KOPT-K1 (cell line): ENCODE results near the gene ASPDH.

Source experiments
- H3K27ac ChIP-seq: fragments of 200-600 bp; sonication (generic); 2 replicates; pipeline ENCODE4 v1.5.1; 2016; ENCODE audit warnings: antibody characterized with exemption, mild to moderate bottlenecking, low read depth, low read length; ENCODE audit not compliant: poor library complexity, severe bottlenecking
- H3K36me3 ChIP-seq: fragments of 200-600 bp; sonication (generic); 2 replicates; pipeline ENCODE4 v1.5.1; 2017; ENCODE audit warnings: antibody characterized with exemption, mild to moderate bottlenecking, low read length, moderate library complexity; ENCODE audit not compliant: insufficient read depth
- H3K9me3 ChIP-seq: fragments of 200-600 bp; sonication (generic); 2 replicates; pipeline ENCODE4 v1.5.1; 2017; ENCODE audit warnings: antibody characterized with exemption, low read length, mild to moderate bottlenecking; ENCODE audit not compliant: insufficient read depth, poor library complexity, severe bottlenecking

Gene ASPDH

DNA sequence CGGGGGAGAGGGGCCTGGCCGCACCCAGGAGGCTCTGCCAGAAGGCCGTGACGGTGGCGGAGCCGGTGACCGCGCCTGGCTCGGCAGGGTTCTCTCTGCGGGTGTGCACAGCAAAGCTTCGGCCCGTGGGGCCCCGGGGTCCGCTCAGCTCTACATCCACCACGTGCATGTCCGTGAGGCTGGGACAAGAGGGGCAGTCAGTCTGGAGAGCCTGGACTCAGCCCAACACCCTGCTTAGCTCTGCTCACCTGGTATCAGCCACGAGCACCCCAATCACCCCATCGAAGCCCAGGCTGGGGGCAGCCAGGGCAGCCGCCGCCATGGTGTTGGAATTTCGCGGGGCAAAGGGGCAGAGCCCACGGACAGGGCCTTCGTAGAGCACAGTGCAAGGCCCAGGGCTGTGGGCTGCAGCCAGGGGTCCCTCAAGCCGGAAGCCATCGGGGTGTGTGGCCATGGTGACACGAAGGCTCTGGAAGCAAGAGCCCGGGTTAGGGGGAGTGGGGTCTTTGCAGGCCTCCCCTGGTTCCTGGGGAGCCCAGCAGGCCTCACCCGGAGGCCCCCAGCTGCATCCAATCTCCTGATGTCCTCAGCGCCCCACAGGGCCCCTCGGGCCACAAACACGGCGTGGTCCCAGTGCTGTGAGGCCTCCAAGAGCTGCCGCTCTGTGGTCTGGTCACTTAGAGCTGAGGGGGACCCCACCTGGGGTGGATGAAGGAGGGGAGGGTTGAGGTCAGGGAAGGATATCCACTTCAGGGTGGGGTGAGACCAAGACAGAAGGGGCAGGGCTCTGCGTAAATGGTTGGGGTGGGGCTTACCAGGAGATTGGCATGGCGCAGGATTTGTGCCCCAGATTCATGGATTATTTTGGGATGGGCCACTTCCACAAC lies 1.4 kb downstream of the ASPDH start:
- no peaks in the 10 kb centered on the region for H3K9me3 ChIP-seq
- H3K36me3 ChIP-seq, result no peaks in the 10 kb centered on the region
- peak overlapping the region; percentile 59 for H3K27ac ChIP-seq

DNA sequence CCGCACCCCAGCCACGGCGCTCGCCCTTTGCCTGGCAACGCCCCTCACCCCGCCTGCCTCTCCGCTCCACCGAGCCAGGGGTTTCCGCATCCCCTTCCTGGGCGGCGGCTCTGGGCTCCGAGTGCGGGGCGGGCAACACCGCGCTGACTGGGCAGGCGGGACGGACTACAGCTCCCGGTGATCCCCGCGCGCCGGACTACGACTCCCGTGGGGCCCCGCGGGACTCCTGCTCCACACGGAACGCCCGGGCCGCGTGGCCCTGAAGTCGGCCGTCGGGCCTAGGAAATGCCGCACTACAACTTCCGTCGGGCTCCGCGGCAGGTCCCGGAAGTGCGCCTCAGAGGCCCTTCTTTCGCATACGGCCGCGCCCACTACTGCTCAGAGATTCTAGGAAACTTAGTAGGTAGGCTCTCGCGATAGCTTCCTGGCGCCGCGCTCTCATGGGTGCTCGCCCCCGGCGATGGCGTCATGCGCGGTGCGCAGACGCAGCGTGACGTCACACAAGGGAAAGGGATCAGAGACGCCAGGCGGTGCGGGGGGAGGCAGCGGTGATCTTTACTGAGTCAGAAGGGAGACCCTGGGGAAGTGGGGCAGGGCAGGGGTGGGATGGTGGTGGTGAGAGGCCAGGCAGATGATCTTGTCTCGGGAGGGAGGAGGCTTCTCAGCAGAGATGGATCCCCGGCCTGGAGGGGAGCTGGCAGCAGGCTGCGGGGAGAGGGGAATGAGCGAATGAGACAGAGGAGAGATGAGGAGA lies 2.5 kb downstream of the ASPDH start, which contains the start of gene JOSD2:
TSS of gene JOSD2 (minus strand) at position 123 of the 754 bp plus-strand sequence. CDS start 760 bp downstream, outside the sequence.
- Histone ChIP-seq H3K9me3 (no peaks in the 10 kb centered on the region), H3K27ac (peak within 1 kb of the TSS; percentile 59)

DNA sequence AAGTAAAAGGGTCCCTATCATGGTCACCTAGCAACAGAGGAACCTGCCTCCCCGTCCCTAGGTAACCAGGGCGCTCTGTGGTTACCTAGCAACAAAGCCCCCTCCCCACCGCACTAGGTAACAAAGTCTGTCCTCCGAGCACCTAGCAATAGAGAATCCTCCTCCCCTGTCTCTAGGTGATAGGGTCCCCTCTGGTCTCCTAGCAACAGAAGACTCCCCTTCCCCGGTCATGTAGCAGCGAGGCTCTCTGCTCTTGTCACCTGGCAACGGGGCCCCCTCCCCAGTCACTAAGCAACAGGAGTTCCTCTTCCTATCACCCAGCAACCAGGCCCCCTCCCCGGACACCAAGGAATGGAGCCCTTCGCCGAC lies 3.0 kb downstream of the ASPDH start:
- no peaks in the 10 kb centered on the region for H3K36me3 ChIP-seq
- H3K27ac ChIP-seq, result peak overlapping the region; percentile 59
- H3K9me3 ChIP-seq, result no peaks in the 10 kb centered on the region

More for the DNA sequence above, 2.5 kb downstream of the ASPDH start, which contains the start of gene JOSD2:
- no peaks in the 10 kb centered on the region for H3K36me3 ChIP-seq

DNA sequence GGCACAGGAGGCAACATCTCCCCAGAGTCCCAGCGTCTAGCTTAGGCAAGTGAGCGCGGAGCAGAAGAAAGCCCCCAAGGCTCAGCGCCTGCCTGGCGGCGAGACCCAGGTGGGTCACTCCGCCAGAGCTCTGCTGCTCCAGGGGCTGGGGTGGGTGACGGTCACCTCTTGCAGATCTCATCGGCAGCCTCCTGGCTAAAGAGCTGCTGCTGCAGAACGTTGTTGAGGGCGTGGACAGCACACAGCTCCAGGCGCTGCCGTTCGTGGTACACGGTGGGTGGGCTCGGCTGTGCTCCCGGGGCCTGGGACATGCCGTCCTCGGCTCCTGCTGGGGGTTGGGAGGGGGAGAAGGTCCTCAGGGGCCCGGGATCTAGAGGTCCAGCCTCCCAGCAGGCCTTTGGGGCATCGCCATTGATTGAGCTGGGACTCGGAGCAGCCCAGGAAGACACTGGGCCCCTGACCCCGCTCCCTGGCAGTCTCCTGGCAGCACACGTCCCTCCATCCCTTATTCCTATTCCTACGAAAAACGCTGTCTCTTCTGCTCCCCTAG lies 3.5 kb downstream of the ASPDH start:
- no peaks in the 10 kb centered on the region for H3K9me3 ChIP-seq
- no peaks in the 10 kb centered on the region for H3K36me3 ChIP-seq
- H3K27ac ChIP-seq, result peak overlapping the region; percentile 59

DNA sequence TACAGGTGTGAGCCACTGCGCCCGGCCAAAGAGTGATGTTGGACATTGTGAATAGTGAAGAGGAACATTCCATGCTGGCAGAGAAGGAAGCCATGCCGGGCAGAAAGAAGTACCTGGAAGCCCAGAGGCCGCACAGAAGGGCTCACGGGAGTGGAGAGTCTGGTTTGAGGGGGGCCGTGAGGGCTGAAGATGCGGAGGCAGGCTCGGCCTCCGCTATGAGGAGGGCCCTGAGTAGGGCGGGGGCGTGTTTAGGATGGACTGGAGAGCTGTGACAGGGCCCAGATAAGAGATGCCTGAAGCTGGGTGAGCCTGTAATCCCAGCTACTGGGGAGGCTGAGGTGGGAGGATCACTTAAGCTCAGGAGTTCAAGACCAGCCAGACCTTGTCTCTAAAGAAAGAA lies 4.3 kb downstream of the ASPDH start:
- H3K27ac ChIP-seq, result no peak overlapping the region
- H3K36me3 ChIP-seq, result no peaks in the 10 kb centered on the region
- H3K9me3 ChIP-seq, result no peaks in the 10 kb centered on the region

DNA sequence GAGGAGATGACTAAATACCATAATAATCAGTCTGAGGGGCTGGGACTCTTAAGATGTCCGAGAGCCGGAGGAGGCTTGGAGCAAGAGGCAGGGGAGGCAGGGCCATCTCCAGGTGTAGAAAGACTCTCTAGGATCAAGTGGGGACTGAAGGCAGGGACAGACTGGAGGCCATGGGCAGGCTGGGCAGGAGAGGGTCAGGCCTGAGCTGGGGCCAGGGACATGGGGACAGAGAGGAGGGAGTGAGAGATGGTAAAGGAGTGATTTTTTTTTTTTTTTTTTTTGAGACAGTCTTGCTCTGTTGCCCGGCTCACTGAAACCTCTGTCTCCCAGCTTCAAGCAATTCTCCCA lies 4.9 kb downstream of the ASPDH start:
- H3K27ac ChIP-seq, result no peak overlapping the region
- H3K9me3 ChIP-seq, result no peaks in the 10 kb centered on the region
- H3K36me3 ChIP-seq, result no peaks in the 10 kb centered on the region

DNA sequence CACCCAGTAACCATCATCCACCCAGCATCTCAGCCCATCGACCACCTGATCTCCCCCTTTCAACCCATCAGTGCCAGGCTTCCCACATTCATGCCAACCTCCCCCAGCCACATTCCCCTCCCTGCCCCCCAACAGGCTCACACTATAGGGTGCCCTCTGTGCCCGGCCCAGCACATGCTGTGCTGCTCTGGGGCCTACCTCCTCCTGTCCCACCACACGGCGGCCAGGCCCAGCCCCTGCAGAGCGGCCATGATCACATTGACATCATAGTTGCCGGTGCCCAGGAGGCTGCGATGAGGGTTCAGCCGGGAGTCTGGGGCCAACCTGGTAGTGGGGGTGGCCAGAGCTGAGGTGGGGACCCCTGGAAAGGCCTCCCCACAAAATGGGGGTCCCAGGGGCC lies 6.3 kb downstream of the ASPDH start:
- no peaks in the 10 kb centered on the region for H3K9me3 ChIP-seq
- H3K27ac ChIP-seq, result no peak overlapping the region
- no peaks in the 10 kb centered on the region for H3K36me3 ChIP-seq

DNA sequence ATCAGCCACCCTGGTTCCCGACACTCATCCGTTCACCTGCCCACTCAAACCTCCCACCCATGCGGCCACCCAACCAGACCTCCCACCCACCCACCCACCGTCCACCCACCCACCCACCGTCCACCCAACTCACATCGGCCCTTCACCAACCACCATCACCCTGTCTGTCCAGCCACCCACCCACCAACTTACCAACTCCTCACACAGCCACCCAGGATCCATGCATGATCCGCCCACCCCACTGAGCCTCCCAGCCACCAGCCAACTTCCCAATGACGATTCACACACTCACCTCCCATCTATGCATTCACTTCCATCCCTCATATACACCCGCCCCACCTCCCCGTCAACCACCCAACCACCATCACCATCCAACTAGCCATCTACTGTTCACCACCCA lies 7.0 kb downstream of the ASPDH start:
- H3K36me3 ChIP-seq, result no peaks in the 10 kb centered on the region
- no peak overlapping the region for H3K27ac ChIP-seq
- no peaks in the 10 kb centered on the region for H3K9me3 ChIP-seq

DNA sequence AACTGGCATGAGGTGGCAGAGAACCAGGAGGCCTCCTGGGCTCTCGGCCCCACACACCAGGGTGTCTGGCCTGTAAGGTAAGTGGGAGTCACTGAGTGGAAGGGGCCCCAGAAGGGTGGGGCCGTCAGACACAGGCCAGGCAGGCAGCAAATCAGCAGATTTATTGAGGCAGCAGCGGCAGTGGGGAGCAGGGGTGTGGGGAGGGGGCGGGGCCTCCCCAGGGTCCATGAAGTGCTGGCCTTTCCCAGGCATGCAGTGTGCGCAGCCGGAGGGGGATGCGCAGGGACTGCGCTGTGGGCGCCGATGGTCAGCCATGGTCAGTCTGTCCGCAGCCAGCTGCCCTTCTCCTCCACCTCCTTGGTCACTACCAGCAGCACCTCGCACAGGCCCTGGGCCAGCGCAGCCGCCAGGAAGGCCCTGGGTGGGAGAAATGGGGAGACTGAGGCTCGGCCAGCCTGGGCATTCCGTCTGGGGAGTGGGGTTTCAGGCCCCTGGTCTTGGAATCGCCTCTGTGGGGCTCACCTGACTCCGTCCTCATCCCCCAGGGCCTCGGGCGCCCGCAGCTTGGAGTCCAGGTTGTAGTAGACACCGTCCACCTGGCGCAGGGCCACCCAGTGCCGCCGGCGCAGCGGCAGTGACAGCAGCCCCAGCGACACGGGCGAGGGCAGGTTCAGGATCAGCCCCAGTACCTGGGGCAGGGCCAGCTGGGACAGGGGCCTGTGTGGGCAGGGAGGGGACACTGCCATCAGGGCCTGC lies 7.7 kb downstream of the ASPDH start:
- no peaks in the 10 kb centered on the region for H3K9me3 ChIP-seq
- no peak overlapping the region for H3K27ac ChIP-seq
- H3K36me3 ChIP-seq, result no peaks in the 10 kb centered on the region

DNA sequence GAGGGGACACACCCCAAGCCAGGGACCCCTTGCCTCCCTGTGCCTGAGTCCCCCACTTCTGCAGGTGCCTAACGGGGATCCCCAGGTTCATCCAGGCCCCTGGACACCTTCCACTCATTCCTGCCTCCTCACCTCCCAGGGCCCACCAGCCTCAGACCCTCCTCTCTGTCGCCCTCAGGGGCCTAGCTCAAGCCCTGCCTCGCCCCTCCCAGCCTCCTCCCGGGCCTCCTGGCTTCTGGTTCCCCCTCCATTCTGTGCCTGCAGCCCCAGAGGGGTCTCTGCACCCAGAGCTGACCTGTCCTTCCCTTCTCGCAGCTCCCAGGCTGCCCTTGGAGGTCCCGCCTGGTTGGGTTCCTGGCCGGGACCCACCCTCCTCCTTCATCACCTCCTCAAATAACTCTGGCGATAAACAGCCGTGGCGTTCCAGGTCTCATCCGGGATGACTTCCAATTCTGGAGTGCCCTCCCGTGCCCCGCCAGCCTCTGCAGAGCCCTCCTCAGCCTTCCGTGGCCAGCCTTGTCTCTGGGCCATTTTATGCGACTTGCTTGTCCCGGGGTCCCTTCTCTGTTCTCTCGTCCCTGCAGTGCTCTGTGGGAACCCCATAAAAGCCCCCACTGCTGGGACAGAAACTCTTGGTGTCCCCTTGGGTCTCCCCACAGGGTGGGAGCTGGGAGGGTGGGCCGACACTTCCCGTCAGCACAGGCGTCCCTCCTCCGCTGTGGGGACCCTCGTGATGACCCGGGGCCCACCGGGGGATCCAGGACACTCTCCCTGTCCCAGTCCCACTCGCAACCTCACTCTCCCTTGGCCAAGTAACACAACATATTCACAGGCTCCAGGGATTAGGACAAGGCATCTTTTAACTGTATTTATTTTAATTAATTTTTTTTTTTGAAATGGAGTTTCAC lies 11.9 kb downstream of the ASPDH start:
- H3K27ac ChIP-seq, result no peak overlapping the region
- no peaks in the 10 kb centered on the region for H3K9me3 ChIP-seq
- H3K36me3 ChIP-seq, result no peaks in the 10 kb centered on the region

DNA sequence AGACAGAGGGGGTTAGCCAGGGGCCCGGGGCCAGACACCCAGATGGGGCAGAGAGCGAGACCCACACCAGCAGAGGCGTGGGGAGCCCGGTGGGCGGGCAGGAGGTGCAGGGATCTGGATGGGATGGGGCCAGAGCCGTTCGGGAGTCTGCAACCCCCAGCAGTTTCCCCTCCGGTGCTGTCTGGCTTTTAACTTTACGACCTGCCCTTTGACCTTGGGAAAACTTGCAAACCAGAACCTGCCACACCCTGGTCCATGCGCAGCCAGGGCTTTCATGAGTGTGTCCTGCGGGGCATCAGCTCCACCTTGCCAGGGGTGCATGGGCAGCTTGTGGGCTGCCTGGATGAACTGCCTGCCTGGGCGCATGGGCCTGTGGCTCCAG lies 12.5 kb downstream of the ASPDH start:
- Histone ChIP-seq H3K36me3 (no peaks in the 10 kb centered on the region), H3K27ac (no peak overlapping the region), H3K9me3 (no peaks in the 10 kb centered on the region)

DNA sequence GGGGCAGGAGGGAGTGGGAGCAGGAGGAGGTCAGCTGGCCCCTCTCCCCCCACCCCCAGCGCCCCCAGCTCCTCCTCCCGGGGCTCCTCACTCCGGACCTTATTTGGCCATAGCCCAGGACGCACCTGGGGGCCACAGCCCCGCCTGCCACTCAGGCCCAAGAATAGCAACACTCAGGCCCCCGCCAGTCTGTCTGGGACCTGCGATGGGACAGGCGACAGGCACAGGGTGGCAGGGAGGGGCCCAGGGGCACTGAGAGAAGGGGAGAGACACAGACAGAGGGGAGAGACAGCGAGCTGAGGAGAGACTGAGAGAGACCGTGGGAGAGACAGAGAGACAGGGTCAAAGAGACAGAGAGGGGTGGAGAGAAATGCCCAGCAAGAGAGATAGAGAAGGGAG lies 13.0 kb downstream of the ASPDH start:
- Histone ChIP-seq H3K9me3 (no peaks in the 10 kb centered on the region), H3K27ac (no peak overlapping the region), H3K36me3 (no peaks in the 10 kb centered on the region)

DNA sequence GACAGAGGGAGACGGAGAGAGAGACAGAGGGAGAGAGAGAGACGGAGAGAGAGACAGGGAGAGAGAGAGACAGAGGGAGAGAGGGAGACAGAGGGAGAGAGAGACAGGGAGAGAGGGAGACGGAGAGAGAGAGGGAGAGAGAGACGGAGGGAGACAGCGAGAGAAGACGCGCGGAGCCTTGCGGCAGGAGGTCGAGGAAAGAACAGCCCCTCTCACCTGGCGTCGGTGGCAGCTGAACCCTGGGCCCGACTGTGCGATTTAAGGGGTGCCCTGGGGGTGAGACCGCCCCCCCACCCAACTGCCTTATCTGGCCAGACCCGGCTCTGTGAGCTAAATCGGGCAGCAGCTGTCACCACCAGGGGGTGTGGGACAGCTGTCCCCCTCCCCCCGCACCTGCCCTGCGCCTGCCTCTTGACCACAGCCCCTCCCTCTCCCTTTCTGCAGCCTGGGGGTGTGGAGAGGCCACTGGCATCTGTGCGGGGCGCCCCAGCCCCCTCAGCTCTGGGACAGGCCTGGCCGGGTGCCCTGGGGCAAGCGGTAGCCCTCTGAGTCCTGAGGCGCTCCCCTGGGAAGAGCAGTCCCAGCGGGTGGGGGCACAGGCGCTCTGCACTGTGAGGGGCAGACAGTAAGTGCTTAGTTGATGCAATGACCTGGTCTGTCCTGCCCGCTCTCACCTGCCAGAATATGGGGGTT lies 13.5 kb downstream of the ASPDH start:
- Histone ChIP-seq H3K27ac (no peak overlapping the region), H3K9me3 (no peaks in the 10 kb centered on the region), H3K36me3 (no peaks in the 10 kb centered on the region)
